Tibial artery (tissue), 4 donors: ENCODE results near the gene DLGAP1.
A peak's percentile ranks its signal among the peaks of the same experiment; 100 is the strongest.

Source experiments
- DNase-seq, 2 donors: peaks; one replicate each; pipeline ENCODE4 v3.0.0-alpha.2; 2019
- H3K27ac ChIP-seq, 2 donors: fragments of 200-600 bp; sonication (generic) in 1 of 2; 1 replicate in 1 of 2; 2 replicates in 1 of 2; pipeline ENCODE4 v1.5.1; 2018 to 2019; ENCODE audit warnings: mild to moderate bottlenecking in 1 of 2
- H3K27me3 ChIP-seq, 2 donors: fragments of 200-600 bp; sonication (generic) in 1 of 2; one replicate each; pipeline versions ENCODE4 v1.5.1 to v1.6.0; 2016 to 2019
- H3K36me3 ChIP-seq, 3 donors: fragments of 200-600 bp; sonication (generic) in 2 of 3; one replicate each; pipeline ENCODE4 v1.5.1; 2016 to 2019; ENCODE audit warnings: mild to moderate bottlenecking in 2 of 3
- H3K4me1 ChIP-seq, 4 donors: fragments of 200-600 bp; sonication (generic) in 2 of 4; 1 replicate in 3 of 4; 2 replicates in 1 of 4; pipeline ENCODE4 v1.5.1; 2016 to 2019
- H3K4me3 ChIP-seq, 2 donors: fragments of 200-600 bp; sonication (generic) in 1 of 2; 1 replicate in 1 of 2; 2 replicates in 1 of 2; pipeline ENCODE4 v1.5.1; 2018 to 2019; ENCODE audit warnings: mild to moderate bottlenecking in 2 of 2
- H3K9me3 ChIP-seq, 3 donors: fragments of 200-600 bp; sonication (generic) in 1 of 3; one replicate each; pipeline ENCODE4 v1.5.1; 2016 to 2019
- CTCF ChIP-seq, 2 experiments: fragments of 200-600 bp in 1 of 2; fragments of 450-650 bp in 1 of 2; IDR thresholded peaks; one replicate each; pipeline ENCODE4 v1.5.1; 2017 to 2019; ENCODE audit warnings: antibody characterized with exemption in 2 of 2, mild to moderate bottlenecking in 1 of 2, moderate library complexity in 1 of 2
- intact Hi-C: fragments of 100-400 bp; cut with DNase I; formaldehyde crosslinking; loops from one replicate; pipeline ENCODE4 v1.15.0; 2023; ENCODE audit warnings: low total_unique reads

The DLGAP1 gene

GRCh38 chr18:3877678-3878077, 577.4 kb downstream of the DLGAP1 start:
- Histone ChIP-seq H3K36me3 (peaks cover 4 to 7% (median 5%) of the 10 kb centered on the region in 3 donors), H3K4me1 (no peaks in the 10 kb centered on the region), H3K9me3 (no peaks in the 10 kb centered on the region), H3K27ac (no peak overlapping the region), H3K27me3 (no peaks in the 10 kb centered on the region), H3K4me3 (no peak overlapping the region)
- DNase-seq = no peak
- intact Hi-C loops = no loop called here
- no peak for TF ChIP-seq CTCF (IDR thresholded peaks at IDR 0.05)

- no peak for DNase-seq
- Histone ChIP-seq H3K27ac (no peak overlapping the region), H3K36me3 (peaks cover 4 to 7% (median 5%) of the 10 kb centered on the region in 3 donors), H3K4me3 (no peak overlapping the region), H3K27me3 (no peaks in the 10 kb centered on the region), H3K4me1 (no peaks in the 10 kb centered on the region), H3K9me3 (no peaks in the 10 kb centered on the region)
- no peak for TF ChIP-seq CTCF (IDR thresholded peaks at IDR 0.05)
- intact Hi-C loops = no loop called here
Measured at GRCh38 chr18:3875961-3876360, 579.1 kb downstream of the DLGAP1 start.

DNA sequence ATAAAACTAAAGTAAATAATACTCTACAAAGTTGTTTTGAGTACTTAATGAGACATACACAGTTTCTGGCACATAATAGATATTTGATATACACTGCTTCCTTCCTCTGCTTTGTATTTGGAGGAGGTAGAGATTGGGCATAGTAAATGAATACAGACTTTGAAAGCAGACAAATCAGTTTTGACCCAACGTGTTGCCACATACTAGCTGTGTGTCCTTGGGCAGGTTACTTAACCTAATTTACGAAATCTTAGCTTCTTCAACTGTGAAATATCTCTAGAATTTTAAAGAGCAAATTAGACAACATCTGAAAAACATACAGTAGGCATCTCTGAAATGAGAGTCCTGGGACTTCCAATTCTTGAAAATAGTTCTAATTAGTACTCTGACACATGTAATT, 579.7 kb downstream of the DLGAP1 start:
- no peak overlapping the region for H3K27ac ChIP-seq
- peaks cover 4 to 7% (median 5%) of the 10 kb centered on the region in 3 donors for H3K36me3 ChIP-seq
- no peak overlapping the region for H3K4me3 ChIP-seq
- intact Hi-C loops = no loop called here
- no peaks in the 10 kb centered on the region for H3K9me3 ChIP-seq
- no peak for TF ChIP-seq CTCF (IDR thresholded peaks at IDR 0.05)
- H3K27me3 ChIP-seq = no peaks in the 10 kb centered on the region
- DNase-seq = no peak
- no peaks in the 10 kb centered on the region for H3K4me1 ChIP-seq

GRCh38 chr18:3874581-3874980, 580.5 kb downstream of the DLGAP1 start:
- Histone ChIP-seq H3K4me1 (no peaks in the 10 kb centered on the region), H3K27me3 (no peaks in the 10 kb centered on the region), H3K9me3 (no peaks in the 10 kb centered on the region), H3K4me3 (peak overlapping the region; percentile 13 to 18), H3K27ac (peak overlapping the region; percentile 8 to 29), H3K36me3 (peaks cover 4 to 5% (median 5%) of the 10 kb centered on the region in 3 donors)
- TF ChIP-seq CTCF (IDR thresholded peaks at IDR 0.05) = no peak
- intact Hi-C loops = no loop called here
- no peak for DNase-seq

GRCh38 chr18:3874125-3874524, 581.0 kb downstream of the DLGAP1 start:
- peak overlapping the region; percentile 8 to 29 for H3K27ac ChIP-seq
- peaks cover under 1 to 1% (median 1%) of the 10 kb centered on the region in 3 donors for H3K36me3 ChIP-seq
- intact Hi-C loops = no loop called here
- no peaks in the 10 kb centered on the region for H3K27me3 ChIP-seq
- no peak for DNase-seq
- H3K4me1 ChIP-seq = no peaks in the 10 kb centered on the region
- no peaks in the 10 kb centered on the region for H3K9me3 ChIP-seq
- H3K4me3 ChIP-seq = peak overlapping the region; percentile 13 to 18
- no peak for TF ChIP-seq CTCF (IDR thresholded peaks at IDR 0.05)

- Histone ChIP-seq H3K27ac (peak overlapping the region; percentile 8 to 29), H3K4me1 (no peaks in the 10 kb centered on the region), H3K27me3 (no peaks in the 10 kb centered on the region), H3K4me3 (peak overlapping the region; percentile 13 to 18), H3K9me3 (no peaks in the 10 kb centered on the region), H3K36me3 (no peaks in the 10 kb centered on the region)
- intact Hi-C loops = no loop called here
- no peak for TF ChIP-seq CTCF (IDR thresholded peaks at IDR 0.05)
- no peak for DNase-seq
Measured at GRCh38 chr18:3873698-3874097, 581.4 kb downstream of the DLGAP1 start.
